IMR-90 (cell line): Measurements from ENCODE around the gene ACSS2. TPM values are rescaled to one million over a fixed set of nuclear protein-coding genes. Genes with fewer than 3 reads are reported as not detected.

ENCODE experiments used
- ATAC-seq: fragments of 200-7000 bp; cut with Tn5 transposase; 2 replicates; pipeline ENCODE4 v1.9.1; 2020; ENCODE audit warnings: low read depth, mild to moderate bottlenecking, moderate library complexity
- BruUV-seq: library from RNA; stranded (reverse); fragments of 400-500 nt; replicated peaks from 2 replicates; lab custom pipeline; 2021; lab: Mats Ljungman, UMichigan
- CTCF ChIA-PET: fragments of 300-600 bp; formaldehyde crosslinking; extraction: SDS; loops from one replicate; lab custom pipeline; 2021; ENCODE audit warnings: antibody characterized with exemption; lab: Yijun Ruan, JAX
- POLR2A ChIA-PET: fragments of 300-600 bp; sonication (Branson Sonifier 250); formaldehyde crosslinking; loops from one replicate; lab custom pipeline; 2022; ENCODE audit warnings: antibody characterized with exemption; ENCODE audit not compliant: unreplicated experiment; lab: Charles Lee
- DNase-seq: peaks from one replicate; pipeline ENCODE4 v3.0.0; 2013
- H2AFZ ChIP-seq: replicated peaks from 2 replicates; pipeline ENCODE3; 2013; ENCODE audit warnings: low read length, mild to moderate bottlenecking; ENCODE audit not compliant: poor library complexity
- H2AK5ac ChIP-seq: 2 replicates; pipeline ENCODE4 v1.6.1; 2013; ENCODE audit warnings: low read depth, low read length, inconsistent platforms
- H2AK9ac ChIP-seq: replicated peaks from 2 replicates; pipeline ENCODE3; 2013; ENCODE audit warnings: mild to moderate bottlenecking, low read depth, low read length, moderate library complexity; ENCODE audit not compliant: poor library complexity
- H2BK120ac ChIP-seq: 2 replicates; pipeline ENCODE4 v1.6.1; 2013; ENCODE audit warnings: low read depth, low read length, inconsistent platforms
- H2BK15ac ChIP-seq: 3 replicates; pipeline ENCODE4 v1.6.1; 2013; ENCODE audit warnings: low read depth, low read length, inconsistent platforms
- H2BK20ac ChIP-seq: 2 replicates; pipeline ENCODE4 v1.6.1; 2013; ENCODE audit warnings: low read depth, mild to moderate bottlenecking, inconsistent platforms, low read length, moderate library complexity
- H2BK5ac ChIP-seq: 2 replicates; pipeline ENCODE4 v1.6.1; 2013; ENCODE audit warnings: mild to moderate bottlenecking, low read depth, low read length, inconsistent platforms; ENCODE audit not compliant: poor library complexity, severe bottlenecking
- H3K14ac ChIP-seq: replicated peaks from 2 replicates; pipeline ENCODE4 v1.6.1; 2013; ENCODE audit warnings: low read depth, low read length, inconsistent platforms
- H3K18ac ChIP-seq: 2 replicates; pipeline ENCODE4 v1.6.1; 2013; ENCODE audit warnings: low read depth, low read length, control low read depth
- H3K23ac ChIP-seq: 2 replicates; pipeline ENCODE4 v1.6.1; 2013; ENCODE audit warnings: low read depth, low read length, inconsistent platforms
- H3K27ac ChIP-seq: 2 replicates; pipeline ENCODE4 v1.5.1; 2013; ENCODE audit warnings: mild to moderate bottlenecking, control low read depth, low read length; ENCODE audit not compliant: insufficient read depth
- H3K27me3 ChIP-seq: 2 replicates; pipeline ENCODE4 v1.6.1; 2013; ENCODE audit warnings: low read length; ENCODE audit not compliant: control insufficient read depth, insufficient read depth
- H3K36me3 ChIP-seq: 2 replicates; pipeline ENCODE4 v1.6.1; 2013; ENCODE audit warnings: low read length, mixed read lengths; ENCODE audit not compliant: control insufficient read depth, insufficient read depth
- H3K4ac ChIP-seq: 2 replicates; pipeline ENCODE4 v1.6.1; 2013; ENCODE audit warnings: low read depth, low read length, inconsistent platforms
- H3K4me1 ChIP-seq: 2 replicates; pipeline ENCODE4 v1.6.1; 2013; ENCODE audit warnings: low read length, mixed read lengths; ENCODE audit not compliant: control insufficient read depth, insufficient read depth
- H3K4me2 ChIP-seq: 2 replicates; pipeline ENCODE4 v1.6.1; 2013; ENCODE audit warnings: low read depth, mild to moderate bottlenecking, control low read depth, low read length, moderate library complexity
- H3K4me3 ChIP-seq: 2 replicates; pipeline ENCODE4 v1.5.1; 2013; ENCODE audit warnings: low read depth, mild to moderate bottlenecking, control low read depth, low read length, moderate library complexity; ENCODE audit not compliant: insufficient read depth
- H3K56ac ChIP-seq: 2 replicates; pipeline ENCODE4 v1.6.1; 2013; ENCODE audit warnings: low read length, inconsistent platforms; ENCODE audit not compliant: insufficient read depth; ENCODE audit errors: extremely low read depth
- H3K79me1 ChIP-seq, 2 experiments: 2 replicates each; pipeline ENCODE4 v1.6.1; 2013; ENCODE audit warnings: low read length in 2 of 2, inconsistent platforms in 1 of 2, low read depth in 1 of 2
- H3K9ac ChIP-seq: 2 replicates; pipeline ENCODE4 v1.6.1; 2013; ENCODE audit warnings: low read depth, low read length, control low read depth
- H3K9me1 ChIP-seq: 2 replicates; pipeline ENCODE4 v1.6.1; 2013; ENCODE audit warnings: low read length, inconsistent platforms; ENCODE audit not compliant: insufficient read depth
- H3K9me3 ChIP-seq: 2 replicates; pipeline ENCODE4 v1.6.1; 2013; ENCODE audit warnings: low read length; ENCODE audit not compliant: control insufficient read depth, insufficient read depth
- H4K20me1 ChIP-seq: 2 replicates; pipeline ENCODE4 v1.6.1; 2013; ENCODE audit warnings: low read length, inconsistent platforms; ENCODE audit not compliant: insufficient read depth
- H4K5ac ChIP-seq: 2 replicates; pipeline ENCODE4 v1.6.1; 2013; ENCODE audit warnings: mild to moderate bottlenecking, low read depth, low read length, control low read depth
- H4K8ac ChIP-seq, 2 experiments: 2 replicates each; pipeline ENCODE4 v1.6.1; 2013; ENCODE audit warnings: low read depth in 2 of 2, low read length in 2 of 2, control low read depth in 1 of 2, inconsistent platforms in 1 of 2
- H4K91ac ChIP-seq: 2 replicates; pipeline ENCODE4 v1.6.1; 2013; ENCODE audit warnings: low read depth, low read length, inconsistent platforms; ENCODE audit not compliant: insufficient read depth
- CHD1 ChIP-seq: IDR thresholded peaks from 2 replicates; pipeline ENCODE4 v1.6.1; 2012; ENCODE audit warnings: low read depth, low read length, improper control_type of control experiment
- MAZ ChIP-seq: IDR thresholded peaks from 2 replicates; pipeline ENCODE4 v1.6.1; 2012; ENCODE audit warnings: low read depth, mild to moderate bottlenecking, low read length, improper control_type of control experiment, moderate library complexity, borderline replicate concordance
- WGBS, 2 experiments: methylation state at CpG; one replicate each; pipeline versions ENCODE4 v1.1.5 to v1.1.7; 2013; ENCODE audit warnings: missing lambda C conversion rate in 2 of 2; ENCODE audit not compliant: insufficient read length in 1 of 2; ENCODE audit errors: extremely low coverage in 2 of 2; 5-methylcytosine and 5-hydroxymethylcytosine counted together
- dilution Hi-C: fragments of 300-500 bp; cut with HindIII; formaldehyde crosslinking; loops from one replicate; pipeline ENCODE4 v1.14.3; 2018; ENCODE audit warnings: low sequenced_read_pairs; ENCODE audit not compliant: unreplicated experiment
- in situ Hi-C: fragments of 300-500 bp; cut with MboI; formaldehyde crosslinking; loops from 3 replicates; pipeline ENCODE4 v1.14.3; 2019; ENCODE audit warnings: low sequenced_read_pairs, inconsistent platforms, mixed read lengths
- intact Hi-C: fragments of 100-400 bp; cut with micrococcal nuclease; formaldehyde crosslinking; loops from 2 replicates; pipeline ENCODE4 v1.10.0; 2022
- polyA plus RNA-seq, 3 experiments: library from polyadenylated mRNA; depleted of rRNA; stranded (reverse); fragments of >200 nt; gene quantifications; 2 replicates each; pipeline ENCODE4 v1.2.3, GENCODE V29; 2012; ENCODE audit warnings: low replicate concordance in 1 of 3
- total RNA-seq: library from RNA; depleted of rRNA; stranded (reverse); fragments of >200 nt; gene quantifications from 2 replicates; pipeline ENCODE4 v1.2.3, GENCODE V29; 2012

ACSS2 gene
- total and polyA plus RNA-seq, 2 of the 4 experiments (the other 2 are of a cell fraction) = 26.9 to 46.4 TPM

DNA sequence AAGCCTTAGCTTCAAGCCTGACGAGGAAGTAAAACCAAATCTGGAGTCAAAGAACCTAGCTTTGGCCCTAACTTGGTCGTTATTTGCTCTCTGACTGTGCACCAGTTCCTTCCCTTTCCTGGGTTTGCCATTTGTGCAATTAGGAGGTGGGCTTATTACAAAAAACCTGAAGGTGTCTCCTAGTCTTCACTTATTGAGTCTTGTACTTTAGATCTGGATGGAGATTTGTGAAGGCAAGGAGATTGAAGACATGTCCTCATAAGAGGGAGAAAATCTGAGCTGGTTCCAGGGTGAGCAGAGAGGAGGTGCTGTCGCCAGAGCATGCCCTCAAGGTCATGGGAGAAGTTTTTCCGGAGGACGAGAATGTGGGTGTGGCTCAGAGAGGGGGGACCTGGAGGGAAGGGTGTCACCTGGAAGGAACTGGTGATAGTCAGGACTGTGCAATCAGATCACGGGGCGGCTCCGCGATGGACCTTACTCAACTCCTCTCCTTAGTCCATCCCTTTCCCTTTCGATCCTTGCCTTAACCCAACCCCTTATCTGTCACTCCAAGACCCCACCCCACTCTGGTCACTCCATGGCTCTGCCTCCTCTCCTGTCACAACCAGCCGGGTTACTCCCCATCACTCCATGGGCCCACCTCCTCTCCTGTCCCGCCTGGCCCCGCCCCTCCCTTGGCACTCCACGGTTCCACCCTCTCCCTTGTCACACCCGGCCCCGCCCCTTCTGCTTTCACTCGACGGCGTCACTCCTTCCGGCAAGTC is 588 bp upstream of the ACSS2 start:
- DNase-seq = no peak
- H3K9me1 ChIP-seq = peaks cover 26% of the 10 kb centered on the region
- H2AK5ac ChIP-seq = peak overlapping the region; percentile 31
- H2AK9ac ChIP-seq = peak overlapping the region; percentile 87
- peak overlapping the region; percentile 38 for H3K14ac ChIP-seq
- intact Hi-C loops = loop anchor here (1.0 to 10.0 kb wide), 3 partner anchors 72 to 399 kb away; partner anchors contain the start of gene MMP24OS
- H3K4me2 ChIP-seq = peak overlapping the region; percentile 67
- no peak overlapping the region for H3K27ac ChIP-seq
- no TSS peak for BruUV-seq
- peaks cover 17 to 49% of the 10 kb centered on the region in 2 experiments for H3K79me1 ChIP-seq
- H3K23ac ChIP-seq = 0 out of 2 replicates have a peak overlapping the region, but pooled peaks have one; percentile 1
- ATAC-seq = no peak
- H4K91ac ChIP-seq = peak overlapping the region; percentile 32; the same call in 1 of the 2 replicates
- no peaks in the 10 kb centered on the region for H3K9me3 ChIP-seq
- peak overlapping the region; percentile 65 for H3K4ac ChIP-seq
- H4K8ac ChIP-seq = peak overlapping the region; percentile 30 to 84; a peak in 3 of 4 replicates
- H3K56ac ChIP-seq = no peak overlapping the region
- peak overlapping the region; percentile 93 for H2AFZ ChIP-seq
- H2BK120ac ChIP-seq = peak overlapping the region; percentile 5
- no peaks in the 10 kb centered on the region for H3K27me3 ChIP-seq
- no peaks in the 10 kb centered on the region for H3K36me3 ChIP-seq
- H2BK5ac ChIP-seq = no peak overlapping the region
- peak overlapping the region; percentile 29; the same call in 1 of the 2 replicates for H2BK20ac ChIP-seq
- peak overlapping the region; percentile 20 for H3K4me3 ChIP-seq
- H3K4me1 ChIP-seq = peaks cover 14% of the 10 kb centered on the region
- peak overlapping the region; percentile 30; the same call in 1 of the 3 replicates for H2BK15ac ChIP-seq
- ChIA-PET POLR2A (interaction anchor here (0.6 kb wide), 1 partner anchor 62 kb away, joined by 8 read pairs; no protein-coding TSS in a partner anchor), CTCF (interaction anchor here (1.2 to 2.9 kb wide), 3 partner anchors 11 to 76 kb away, joined by 4 to 19 read pairs (median 5); no protein-coding TSS in a partner anchor)
- 0 out of 2 replicates have a peak overlapping the region, but pooled peaks have one; percentile 6 for H3K18ac ChIP-seq
- peak overlapping the region; percentile 8 for H4K5ac ChIP-seq
- TF ChIP-seq CHD1 (no peak), MAZ (peak; percentile 65; the same call in 1 of the 2 replicates)
- in situ Hi-C loops = no loop called here
- WGBS, 2 experiments = 21% methylated on average over 6 of the region's 20 CpGs; no CpG with 5 or more reads in 1 of the 2 experiments
- peaks cover 3% of the 10 kb centered on the region; the same call in 1 of the 2 replicates for H4K20me1 ChIP-seq
- H3K9ac ChIP-seq = peak overlapping the region; percentile 4; the same call in 1 of the 2 replicates
- dilution Hi-C loops = no loop called here
